Stomach (tissue), 9 donors: Measurements from ENCODE around the gene FHOD3. TPM values are rescaled to one million over a fixed set of nuclear protein-coding genes. Genes with fewer than 3 reads are reported as not detected.
A peak's percentile ranks its signal among the peaks of the same experiment; 100 is the strongest.

Source experiments
- DNase-seq, 2 donors: peaks; one replicate each; pipeline versions ENCODE4 v3.0.0 to v3.0.0-alpha.2; 2013 to 2019
- H3K27ac ChIP-seq, 5 donors: fragments of 200-600 bp in 4 of 5; sonication (generic) in 4 of 5; one replicate each; pipeline ENCODE4 v1.5.1; 2013 to 2019; ENCODE audit warnings: mild to moderate bottlenecking in 1 of 5, moderate library complexity in 1 of 5
- H3K27me3 ChIP-seq, 3 donors: fragments of 200-600 bp; sonication (generic); one replicate each; pipeline ENCODE4 v1.5.1; 2017 to 2019; ENCODE audit warnings: mixed run types in 1 of 3
- H3K36me3 ChIP-seq, 4 donors: fragments of 200-600 bp; sonication (generic); 1 replicate in 3 of 4; 2 replicates in 1 of 4; pipeline ENCODE4 v1.5.1; 2016 to 2019
- H3K4me1 ChIP-seq, 4 donors: fragments of 200-600 bp; sonication (generic); one replicate each; pipeline ENCODE4 v1.5.1; 2016 to 2019
- H3K4me3 ChIP-seq, 4 donors: fragments of 200-600 bp; sonication (generic) in 3 of 4; one replicate each; pipeline ENCODE4 v1.5.1; 2016 to 2019; ENCODE audit warnings: mild to moderate bottlenecking in 1 of 4
- H3K9me3 ChIP-seq, 4 donors: fragments of 200-600 bp; sonication (generic); one replicate each; pipeline ENCODE4 v1.5.1; 2016 to 2019
- CTCF ChIP-seq, 7 experiments: fragments of 450-650 bp in 4 of 7; fragments of 200-600 bp in 3 of 7; sonication (generic) in 3 of 7; IDR thresholded peaks; one replicate each; pipeline ENCODE4 v1.5.1; 2016 to 2019; ENCODE audit warnings: antibody characterized with exemption in 7 of 7, control low read depth in 2 of 7, mild to moderate bottlenecking in 1 of 7
- EP300 ChIP-seq: sonication (generic); formaldehyde crosslinking; IDR thresholded peaks from one replicate; pipeline ENCODE4 v1.6.1; 2017; ENCODE audit warnings: antibody characterized with exemption
- POLR2A ChIP-seq, 4 donors: fragments of 450-650 bp; IDR thresholded peaks; one replicate each; pipeline ENCODE4 v1.6.1; 2016; ENCODE audit warnings: antibody characterized with exemption in 4 of 4, control low read depth in 2 of 4, mild to moderate bottlenecking in 1 of 4, moderate library complexity in 1 of 4
- POLR2AphosphoS5 ChIP-seq, 3 donors: sonication (generic); formaldehyde crosslinking; IDR thresholded peaks; one replicate each; pipeline ENCODE4 v1.6.1; 2016; ENCODE audit warnings: antibody characterized with exemption in 3 of 3
- WGBS, 5 donors: extraction: QIAGEN DNeasy Blood & Tissue Kit in 3 of 5; methylation state at CpG; one replicate each; pipeline versions ENCODE4 v1.1.5 to v1.1.7; 2013 to 2018; 5-methylcytosine and 5-hydroxymethylcytosine counted together
- intact Hi-C: fragments of 100-400 bp; cut with DNase I; formaldehyde crosslinking; loops from one replicate; pipeline ENCODE4 v1.15.1; 2023; ENCODE audit warnings: low total_unique reads
- polyA plus RNA-seq, 3 donors: library from polyadenylated mRNA; stranded (reverse); fragments of 200-250 nt; gene quantifications; one replicate each; pipeline ENCODE4 v1.2.3, GENCODE V29; 2013
- total RNA-seq, 5 donors: library from RNA; depleted of rRNA; stranded (reverse); fragments of >200 nt; gene quantifications; one replicate each; pipeline versions ENCODE4 v1.1.0 to v1.2.3, GENCODE V29; 2014 to 2016
- donor health status: healthy with polysubstance abuse.
- donor health status: Bipolar disorder and iron deficiency.
- donor health status: healthy.

Gene FHOD3
- total and polyA plus RNA-seq, 8 donors: under 0.01 to 9.1 (median 4.6) TPM

GRCh38 chr18:36536426-36536825, 238.9 kb downstream of the FHOD3 start:
- Histone ChIP-seq H3K27ac (no peak overlapping the region), H3K27me3 (no peaks in the 10 kb centered on the region), H3K36me3 (no peaks in the 10 kb centered on the region), H3K9me3 (no peaks in the 10 kb centered on the region), H3K4me3 (no peak overlapping the region), H3K4me1 (no peaks in the 10 kb centered on the region)
- no peak for TF ChIP-seq EP300
- intact Hi-C loops: no loop called here
- no peak for DNase-seq
- WGBS, 5 donors: 71 to 85% (median 77%) methylated on average over 4 of the region's 4 CpGs

- intact Hi-C loops: no loop called here
- Histone ChIP-seq H3K36me3 (no peaks in the 10 kb centered on the region), H3K27ac (no peak overlapping the region), H3K9me3 (no peaks in the 10 kb centered on the region), H3K4me1 (no peaks in the 10 kb centered on the region), H3K27me3 (no peaks in the 10 kb centered on the region), H3K4me3 (no peak overlapping the region)
- DNase-seq: no peak
- no peak for TF ChIP-seq EP300
- no peak for TF ChIP-seq POLR2A (IDR thresholded peaks at IDR 0.05)
- TF ChIP-seq CTCF (IDR thresholded peaks at IDR 0.05): no peak
- TF ChIP-seq POLR2AphosphoS5 (IDR thresholded peaks at IDR 0.05): no peak
Measured at GRCh38 chr18:36537289-36537688, 239.8 kb downstream of the FHOD3 start.

- no peak for DNase-seq
- intact Hi-C loops: no loop called here
- Histone ChIP-seq H3K27ac (no peak overlapping the region), H3K27me3 (no peaks in the 10 kb centered on the region), H3K9me3 (no peaks in the 10 kb centered on the region), H3K36me3 (no peaks in the 10 kb centered on the region), H3K4me1 (peaks cover 0 to 7% (median 0%) of the 10 kb centered on the region in 4 donors), H3K4me3 (no peak overlapping the region)
- WGBS, 5 donors: 73 to 88% (median 87%) methylated on average over 5 of the region's 5 CpGs
- TF ChIP-seq POLR2AphosphoS5 (IDR thresholded peaks at IDR 0.05) (no peak), EP300 (no peak), CTCF (IDR thresholded peaks at IDR 0.05) (no peak), POLR2A (IDR thresholded peaks at IDR 0.05) (no peak)
Measured at GRCh38 chr18:36539674-36540231, 242.2 kb downstream of the FHOD3 start.

- TF ChIP-seq POLR2AphosphoS5 (IDR thresholded peaks at IDR 0.05) (no peak), EP300 (no peak), POLR2A (IDR thresholded peaks at IDR 0.05) (no peak), CTCF (IDR thresholded peaks at IDR 0.05) (no peak)
- Histone ChIP-seq H3K27me3 (no peaks in the 10 kb centered on the region), H3K4me3 (no peak overlapping the region), H3K4me1 (peaks cover 0 to 7% (median 0%) of the 10 kb centered on the region in 4 donors), H3K36me3 (no peaks in the 10 kb centered on the region), H3K27ac (peak overlapping the region in 1 of 5 donors; percentile 36), H3K9me3 (no peaks in the 10 kb centered on the region)
- no peak for DNase-seq
- intact Hi-C loops: no loop called here
- WGBS, 5 donors: 77 to 83% (median 81%) methylated on average over 2 of the region's 2 CpGs
Measured at GRCh38 chr18:36543030-36543429, 245.5 kb downstream of the FHOD3 start.

GRCh38 chr18:36543991-36544725, 246.6 kb downstream of the FHOD3 start:
- intact Hi-C loops: no loop called here

More at GRCh38 chr18:36543991-36544725, 246.6 kb downstream of the FHOD3 start:
- peak in 1 of 2 donors; percentile 20 for DNase-seq
- Histone ChIP-seq H3K4me3 (no peak overlapping the region), H3K27me3 (no peaks in the 10 kb centered on the region), H3K27ac (peak overlapping the region in 2 of 5 donors; percentile 17 to 36), H3K4me1 (peaks cover 0 to 7% (median 0%) of the 10 kb centered on the region in 4 donors), H3K36me3 (no peaks in the 10 kb centered on the region), H3K9me3 (no peaks in the 10 kb centered on the region)
- TF ChIP-seq CTCF (IDR thresholded peaks at IDR 0.05): no peak
- no peak for TF ChIP-seq EP300
- no peak for TF ChIP-seq POLR2A (IDR thresholded peaks at IDR 0.05)
- no peak for TF ChIP-seq POLR2AphosphoS5 (IDR thresholded peaks at IDR 0.05)
- WGBS, 5 donors: 42 to 62% (median 54%) methylated on average over 14 to 15 of the region's 15 CpGs
